A673 (cell line): ENCODE data around the gene GALNT18. TPM values are rescaled to one million over a fixed set of nuclear protein-coding genes. Genes with fewer than 3 reads are reported as not detected.

Source experiments
- BruUV-seq: library from RNA; stranded (reverse); fragments of 400-500 nt; replicated peaks from 2 replicates; lab custom pipeline; 2021; lab: Mats Ljungman, UMichigan
- CTCF ChIA-PET: fragments of 300-600 bp; sonication (Branson Sonifier 250); formaldehyde crosslinking; loops from one replicate; lab custom pipeline; 2022; ENCODE audit warnings: antibody characterized with exemption; lab: Charles Lee
- POLR2A ChIA-PET: fragments of 300-600 bp; sonication (Branson Sonifier 250); formaldehyde crosslinking; loops from one replicate; lab custom pipeline; 2022; ENCODE audit warnings: antibody characterized with exemption; ENCODE audit not compliant: low non-redundant PET; lab: Charles Lee
- DNase-seq: peaks from one replicate; pipeline ENCODE4 v3.0.0-alpha.2; 2015; ENCODE audit warnings: low spot score
- H3K27ac ChIP-seq: fragments of 200-600 bp; sonication (generic); 2 replicates; pipeline ENCODE4 v1.5.1; 2016; ENCODE audit warnings: mixed run types, low read depth, mild to moderate bottlenecking, mixed read lengths, antibody characterized with exemption, low read length; ENCODE audit not compliant: poor library complexity, severe bottlenecking
- H3K27me3 ChIP-seq: fragments of 200-600 bp; sonication (generic); replicated peaks from 2 replicates; pipeline ENCODE4 v1.6.1; 2017; ENCODE audit warnings: mixed run types, low read depth, mild to moderate bottlenecking, mixed read lengths, antibody characterized with exemption, low read length; ENCODE audit not compliant: insufficient read depth, poor library complexity
- H3K36me3 ChIP-seq: fragments of 200-600 bp; sonication (generic); 2 replicates; pipeline ENCODE4 v1.6.1; 2016; ENCODE audit warnings: mixed run types, mild to moderate bottlenecking, mixed read lengths, antibody characterized with exemption, low read length; ENCODE audit not compliant: insufficient read depth, poor library complexity, severe bottlenecking
- H3K4me1 ChIP-seq: fragments of 200-600 bp; sonication (generic); 2 replicates; pipeline ENCODE4 v1.6.1; 2017; ENCODE audit warnings: mixed run types, mild to moderate bottlenecking, mixed read lengths, antibody characterized with exemption, low read length; ENCODE audit not compliant: insufficient read depth, poor library complexity, severe bottlenecking
- H3K4me3 ChIP-seq: fragments of 200-600 bp; sonication (generic); 2 replicates; pipeline ENCODE4 v1.5.1; 2016; ENCODE audit warnings: low read depth, mixed run types, mild to moderate bottlenecking, mixed read lengths, low read length; ENCODE audit not compliant: poor library complexity, severe bottlenecking
- H3K9me3 ChIP-seq: fragments of 200-600 bp; sonication (generic); 2 replicates; pipeline ENCODE4 v1.6.1; 2016; ENCODE audit warnings: mixed run types, low read depth, mild to moderate bottlenecking, mixed read lengths, antibody characterized with exemption, low read length; ENCODE audit not compliant: poor library complexity, severe bottlenecking
- EZH2 ChIP-seq: fragments of 200-600 bp; sonication (generic); IDR thresholded peaks from 2 replicates; pipeline ENCODE4 v1.6.1; 2017; ENCODE audit warnings: borderline replicate concordance, low read depth, mild to moderate bottlenecking, mixed read lengths, antibody characterized with exemption, low read length; ENCODE audit not compliant: poor library complexity, severe bottlenecking
- intact Hi-C: fragments of 100-400 bp; cut with micrococcal nuclease; formaldehyde crosslinking; loops from one replicate; pipeline ENCODE4 v1.10.0; 2022; ENCODE audit not compliant: unreplicated experiment
- total RNA-seq: library from RNA; stranded (reverse); gene quantifications from 2 replicates; pipeline ENCODE4 v1.2.3, GENCODE V29; 2021
- TF ChIP-seq, protein P1 (sequence below): fragments of 300-800, 200-600 bp; sonication (generic); conservative IDR thresholded peaks from 2 replicates; pipeline ENCODE4 v1.5.1; 2017; ENCODE audit warnings: low read depth, mild to moderate bottlenecking, antibody characterized with exemption, low read length, moderate library complexity, mixed read lengths

The GALNT18 gene
- total RNA-seq, 1 experiment from 2014 or later = 0.37 TPM

DNA sequence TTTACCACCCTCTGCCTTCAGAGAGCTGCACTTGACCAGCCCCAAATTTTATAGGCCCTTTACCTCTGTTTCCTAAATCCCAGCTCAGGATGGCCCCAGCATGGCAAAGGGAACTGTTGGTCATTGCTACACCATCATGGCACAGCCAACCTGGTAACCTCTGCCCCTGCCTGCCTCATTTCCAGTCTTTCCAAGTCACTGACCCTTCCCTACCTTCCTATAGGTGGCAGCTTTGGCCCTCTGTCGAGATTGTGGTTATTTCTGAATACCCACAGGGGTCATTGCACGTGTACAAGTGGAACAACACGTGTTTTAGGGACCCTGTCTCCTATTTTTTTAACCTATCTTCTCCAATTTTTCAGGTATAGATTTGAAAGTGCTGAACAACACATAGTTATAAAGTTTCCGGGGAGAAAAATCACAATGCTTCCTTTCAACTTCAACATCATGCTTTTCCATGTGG is 2.8 kb downstream of the GALNT18 start:
- H3K36me3 ChIP-seq = no peaks in the 10 kb centered on the region
- H3K4me3 ChIP-seq = no peak overlapping the region
- no peak for DNase-seq
- peaks cover 6% of the 10 kb centered on the region for H3K4me1 ChIP-seq
- H3K9me3 ChIP-seq = no peaks in the 10 kb centered on the region
- ChIA-PET POLR2A (no interaction called here), CTCF (no interaction called here)
- no TSS peak for BruUV-seq
- intact Hi-C loops = no loop called here
- H3K27ac ChIP-seq = no peak overlapping the region
- H3K27me3 ChIP-seq = peaks cover 29% of the 10 kb centered on the region
- no peak for TF ChIP-seq EZH2

DNA sequence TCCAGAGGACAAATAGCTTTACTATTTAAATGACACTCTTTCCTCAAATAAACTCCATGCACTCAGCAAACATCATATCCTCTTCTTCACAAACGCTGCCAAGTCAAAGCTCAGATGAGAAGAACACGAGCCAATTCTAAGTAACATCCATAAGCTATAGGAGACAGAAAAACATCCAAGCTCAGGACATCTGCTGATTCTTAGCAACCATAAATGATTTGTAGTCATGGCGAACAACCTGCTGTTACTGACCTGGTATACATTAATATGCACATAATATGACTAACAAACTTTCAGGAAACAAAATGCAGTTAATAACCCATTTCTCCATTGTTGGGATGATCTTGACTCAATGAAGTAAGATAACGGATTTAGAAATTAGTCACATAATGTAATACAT is 6.7 kb downstream of the GALNT18 start:
- no TSS peak for BruUV-seq
- intact Hi-C loops = no loop called here

DNA sequence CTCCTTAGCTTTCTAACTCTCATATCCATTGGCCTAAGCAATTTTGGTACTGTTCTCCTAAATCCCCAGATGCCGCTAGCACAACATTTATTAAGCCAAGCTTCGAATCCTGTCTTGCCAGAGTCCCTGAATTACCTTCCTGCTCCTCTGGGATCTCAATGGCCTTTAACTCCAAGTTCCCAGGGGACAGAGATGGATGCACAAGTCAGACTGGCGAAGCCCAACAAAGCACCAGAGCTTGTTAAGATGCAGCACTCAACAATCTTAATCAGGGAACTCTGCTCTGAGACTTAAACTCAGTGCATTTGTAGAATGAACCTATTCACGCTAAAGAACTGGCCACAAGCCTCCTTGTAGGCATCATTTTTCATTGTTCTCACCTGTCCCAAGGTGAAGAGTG is 9.4 kb downstream of the GALNT18 start:
- Histone ChIP-seq H3K9me3 (no peaks in the 10 kb centered on the region), H3K27me3 (peaks cover 2% of the 10 kb centered on the region), H3K27ac (no peak overlapping the region), H3K4me1 (no peaks in the 10 kb centered on the region), H3K36me3 (no peaks in the 10 kb centered on the region), H3K4me3 (no peak overlapping the region)
- no peak for DNase-seq
- intact Hi-C loops = no loop called here
- no peak for TF ChIP-seq EZH2
- TF ChIP-seq, protein P1, sequence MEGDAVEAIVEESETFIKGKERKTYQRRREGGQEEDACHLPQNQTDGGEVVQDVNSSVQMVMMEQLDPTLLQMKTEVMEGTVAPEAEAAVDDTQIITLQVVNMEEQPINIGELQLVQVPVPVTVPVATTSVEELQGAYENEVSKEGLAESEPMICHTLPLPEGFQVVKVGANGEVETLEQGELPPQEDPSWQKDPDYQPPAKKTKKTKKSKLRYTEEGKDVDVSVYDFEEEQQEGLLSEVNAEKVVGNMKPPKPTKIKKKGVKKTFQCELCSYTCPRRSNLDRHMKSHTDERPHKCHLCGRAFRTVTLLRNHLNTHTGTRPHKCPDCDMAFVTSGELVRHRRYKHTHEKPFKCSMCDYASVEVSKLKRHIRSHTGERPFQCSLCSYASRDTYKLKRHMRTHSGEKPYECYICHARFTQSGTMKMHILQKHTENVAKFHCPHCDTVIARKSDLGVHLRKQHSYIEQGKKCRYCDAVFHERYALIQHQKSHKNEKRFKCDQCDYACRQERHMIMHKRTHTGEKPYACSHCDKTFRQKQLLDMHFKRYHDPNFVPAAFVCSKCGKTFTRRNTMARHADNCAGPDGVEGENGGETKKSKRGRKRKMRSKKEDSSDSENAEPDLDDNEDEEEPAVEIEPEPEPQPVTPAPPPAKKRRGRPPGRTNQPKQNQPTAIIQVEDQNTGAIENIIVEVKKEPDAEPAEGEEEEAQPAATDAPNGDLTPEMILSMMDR = no peak
- ChIA-PET CTCF (no interaction called here), POLR2A (no interaction called here)
- no TSS peak for BruUV-seq

More for the DNA sequence above, 6.7 kb downstream of the GALNT18 start:
- Histone ChIP-seq H3K27ac (no peak overlapping the region), H3K9me3 (no peaks in the 10 kb centered on the region), H3K27me3 (peaks cover 15% of the 10 kb centered on the region), H3K4me1 (no peaks in the 10 kb centered on the region), H3K4me3 (no peak overlapping the region), H3K36me3 (no peaks in the 10 kb centered on the region)
- ChIA-PET POLR2A (no interaction called here), CTCF (no interaction called here)
- DNase-seq = peak; percentile 2
- TF ChIP-seq, protein P1 = no peak
- no peak for TF ChIP-seq EZH2

DNA sequence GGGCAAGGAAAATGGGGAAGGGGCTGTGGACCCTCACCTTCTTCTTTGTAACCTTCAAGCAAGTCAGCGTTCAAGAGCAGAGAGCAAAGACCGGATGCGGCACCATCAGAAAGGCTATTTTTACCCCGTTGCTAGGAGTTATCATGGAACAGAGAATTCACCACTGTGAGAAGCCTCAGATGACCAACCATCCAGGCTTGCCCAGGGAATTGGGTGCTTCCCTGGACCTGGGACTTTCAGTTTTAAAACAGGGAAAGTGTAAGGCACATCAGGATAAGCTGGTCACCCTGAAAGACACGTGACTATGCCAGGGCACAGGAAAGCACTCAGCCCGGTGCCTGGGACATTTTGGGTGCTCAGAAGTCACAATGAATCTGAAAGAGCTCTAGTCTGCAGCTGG is 10.4 kb downstream of the GALNT18 start:
- H3K27ac ChIP-seq = no peak overlapping the region
- TF ChIP-seq, protein P1 = no peak
- TF ChIP-seq EZH2 = no peak
- no peaks in the 10 kb centered on the region for H3K4me1 ChIP-seq
- DNase-seq = no peak
- intact Hi-C loops = no loop called here
- CTCF ChIA-PET = no interaction called here
- peaks cover 2% of the 10 kb centered on the region for H3K27me3 ChIP-seq
- H3K4me3 ChIP-seq = no peak overlapping the region
- no peaks in the 10 kb centered on the region for H3K36me3 ChIP-seq
- H3K9me3 ChIP-seq = no peaks in the 10 kb centered on the region
- POLR2A ChIA-PET = no interaction called here
- no TSS peak for BruUV-seq
